B cell (primary cell): ENCODE results near the gene FBXO10. TPM values are rescaled to one million over a fixed set of nuclear protein-coding genes. Genes with fewer than 3 reads are reported as not detected.

Experiments used
- ATAC-seq: fragments of 200-7000 bp; cut with Tn5 transposase; one replicate; pipeline ENCODE4 v1.10.0; 2021; ENCODE audit warnings: low read depth, mild to moderate bottlenecking, moderate number of reproducible peaks, moderate library complexity
- CTCF ChIA-PET: fragments of 350-600 bp; sonication (Branson Sonifier 250); formaldehyde crosslinking; loops from one replicate; lab custom pipeline; 2021; ENCODE audit warnings: antibody characterized with exemption, inconsistent platforms; lab: Charles Lee
- POLR2A ChIA-PET: fragments of 350-600 bp; sonication (Branson Sonifier 250); formaldehyde crosslinking; loops from one replicate; lab custom pipeline; 2021; ENCODE audit warnings: antibody characterized with exemption; lab: Charles Lee
- DNase-seq: peaks from one replicate; pipeline ENCODE4 v3.0.0; 2013
- H2AFZ ChIP-seq: 2 replicates; pipeline ENCODE4 v1.6.1; 2012; ENCODE audit warnings: mild to moderate bottlenecking, low read depth, low read length; ENCODE audit not compliant: insufficient read depth, poor library complexity, severe bottlenecking
- H3K27ac ChIP-seq, 2 donors: 1 replicate in 1 of 2; 2 replicates in 1 of 2; pipeline ENCODE4 v1.5.1; 2012 to 2013; ENCODE audit warnings: low read length in 2 of 2, mild to moderate bottlenecking in 2 of 2, moderate library complexity in 1 of 2
- H3K27me3 ChIP-seq, 4 experiments: fragments of 200-600 bp in 1 of 4; sonication (generic) in 1 of 4; replicated peaks in 1 of 4; 1 replicate in 2 of 4; 2 replicates in 2 of 4; pipeline versions ENCODE4 v1.6.1 to v1.7.0; 2013 to 2016; ENCODE audit warnings: low read length in 3 of 4, mild to moderate bottlenecking in 2 of 4, mixed read lengths in 1 of 4, moderate library complexity in 1 of 4; ENCODE audit not compliant: insufficient read depth in 4 of 4, control insufficient read depth in 3 of 4; ENCODE audit errors: control extremely low read depth in 1 of 4
- H3K36me3 ChIP-seq, 2 experiments: replicated peaks in 1 of 2; 1 replicate in 1 of 2; 2 replicates in 1 of 2; pipeline versions ENCODE4 v1.6.1 to v1.7.1; 2013; ENCODE audit warnings: low read length in 1 of 2; ENCODE audit not compliant: insufficient read depth in 2 of 2, control insufficient read depth in 1 of 2; ENCODE audit errors: control extremely low read depth in 1 of 2, extremely low read depth in 1 of 2
- H3K4me1 ChIP-seq, 2 donors: fragments of 200-600 bp in 1 of 2; sonication (generic) in 1 of 2; 1 replicate in 1 of 2; 2 replicates in 1 of 2; pipeline versions ENCODE4 v1.5.1 to v1.6.1; 2013 to 2017; ENCODE audit warnings: low read length in 2 of 2; ENCODE audit not compliant: control insufficient read depth in 2 of 2, insufficient read depth in 2 of 2
- H3K4me2 ChIP-seq: replicated peaks from 2 replicates; pipeline ENCODE3; 2012; ENCODE audit warnings: mild to moderate bottlenecking, low read depth, low read length; ENCODE audit not compliant: poor library complexity, severe bottlenecking
- H3K4me3 ChIP-seq, 5 experiments: fragments of 200-600 bp in 1 of 5; sonication (generic) in 1 of 5; 1 replicate in 3 of 5; 2 replicates in 2 of 5; pipeline versions ENCODE4 v1.5.1 to v1.7.0; 2011 to 2016; ENCODE audit warnings: low read length in 4 of 5, mild to moderate bottlenecking in 4 of 5, low read depth in 2 of 5, control low read depth in 1 of 5, moderate library complexity in 1 of 5; ENCODE audit not compliant: insufficient read depth in 1 of 5; ENCODE audit errors: control extremely low read depth in 1 of 5, extremely low read depth in 1 of 5
- H3K79me2 ChIP-seq: fragments of 200-600 bp; sonication (generic); one replicate; pipeline ENCODE4 v1.6.0; 2016; ENCODE audit warnings: low read length; ENCODE audit not compliant: control insufficient read depth, insufficient read depth
- H3K9ac ChIP-seq: fragments of 200-600 bp; sonication (generic); 2 replicates; pipeline ENCODE4 v1.6.1; 2017; ENCODE audit warnings: mild to moderate bottlenecking, low read length, moderate library complexity
- H3K9me3 ChIP-seq, 3 donors: one replicate each; pipeline versions ENCODE4 v1.6.1 to v1.7.1; 2013; ENCODE audit warnings: low read length in 2 of 3; ENCODE audit not compliant: control insufficient read depth in 2 of 3, insufficient read depth in 1 of 3; ENCODE audit errors: control extremely low read depth in 1 of 3
- H4K20me1 ChIP-seq: 2 replicates; pipeline ENCODE4 v1.6.0; 2012; ENCODE audit warnings: mild to moderate bottlenecking, low read length; ENCODE audit not compliant: insufficient read depth, control insufficient read depth, poor library complexity, severe bottlenecking
- H3K27ac Mint-ChIP-seq: one replicate; pipeline ENCODE4 v1.8.0; 2021; ENCODE audit warnings: mixed read lengths
- H3K27me3 Mint-ChIP-seq: one replicate; pipeline ENCODE4 v1.8.0; 2021; ENCODE audit warnings: mixed read lengths
- H3K4me1 Mint-ChIP-seq: one replicate; pipeline ENCODE4 v1.8.0; 2021; ENCODE audit warnings: mixed read lengths
- H3K4me3 Mint-ChIP-seq: one replicate; pipeline ENCODE4 v1.8.0; 2021; ENCODE audit warnings: mixed read lengths
- H3K9me3 Mint-ChIP-seq: one replicate; pipeline ENCODE4 v1.8.0; 2022; ENCODE audit warnings: mixed read lengths; ENCODE audit not compliant: insufficient read depth
- EZH2 ChIP-seq: IDR thresholded peaks from 2 replicates; pipeline ENCODE4 v1.6.1; 2012; ENCODE audit warnings: borderline replicate concordance, low read depth, mild to moderate bottlenecking, moderate library complexity, low read length; ENCODE audit not compliant: insufficient read depth, poor library complexity, severe bottlenecking
- WGBS: methylation state at CpG from one replicate; pipeline ENCODE4 v1.1.5; 2013; ENCODE audit warnings: missing lambda C conversion rate; ENCODE audit not compliant: insufficient coverage; 5-methylcytosine and 5-hydroxymethylcytosine counted together
- intact Hi-C: fragments of 100-400 bp; cut with micrococcal nuclease; formaldehyde crosslinking; loops from one replicate; pipeline ENCODE4 v1.10.0; 2022
- polyA plus RNA-seq: library from polyadenylated mRNA; depleted of rRNA; stranded (reverse); fragments of >200 nt; gene quantifications from 2 replicates; pipeline ENCODE4 v1.2.3, GENCODE V29; 2012
- total RNA-seq, 2 donors: library from RNA; stranded (reverse); fragments of 120-200 nt in 1 of 2; gene quantifications; 1 replicate in 1 of 2; 2 replicates in 1 of 2; pipeline versions ENCODE4 v1.2.3 to v1.2.4, GENCODE V29; 2013 to 2022
- TF ChIP-seq, protein P1 (sequence below): fragments of 200-600 bp; IDR thresholded peaks from one replicate; pipeline ENCODE4 v1.8.0; 2022; ENCODE audit warnings: antibody characterized with exemption, mild to moderate bottlenecking

The FBXO10 gene
- total and polyA plus RNA-seq, 2 donors (not counting 1 experiment from before 2014, with no cell fraction given): 18.6 to 67.3 TPM

DNA sequence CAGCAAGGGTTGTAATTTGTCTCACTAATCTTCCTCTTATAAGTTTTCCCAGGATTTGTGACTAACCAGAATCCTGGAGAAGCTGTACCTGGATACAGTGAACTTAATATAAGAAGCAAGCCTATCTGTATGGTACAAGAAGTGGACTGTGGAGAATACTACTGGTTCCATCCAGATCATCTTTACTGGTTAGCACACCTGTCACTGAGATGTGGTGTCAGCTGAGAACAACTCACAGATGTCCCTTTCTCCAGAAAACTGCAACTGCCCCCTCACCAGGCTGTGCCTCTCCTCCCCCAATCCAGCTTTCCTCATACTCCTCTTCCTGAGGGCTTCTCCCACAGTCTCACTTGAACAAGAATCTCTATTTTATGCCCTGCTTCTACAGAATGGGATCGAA is 4.9 kb downstream of the FBXO10 start:
- Mint-ChIP-seq H3K9me3 (no peaks in the 10 kb centered on the region), H3K27ac (no peak overlapping the region), H3K4me3 (no peak overlapping the region), H3K4me1 (peaks cover 66% of the 10 kb centered on the region), H3K27me3 (no peaks in the 10 kb centered on the region)
- POLR2A ChIA-PET: no interaction called here
- H3K36me3 ChIP-seq: peaks cover 0 to 2% of the 10 kb centered on the region in 2 experiments
- H4K20me1 ChIP-seq: no peaks in the 10 kb centered on the region
- CTCF ChIA-PET: no interaction called here
- intact Hi-C loops: no loop called here
- H3K27ac ChIP-seq: no peak overlapping the region
- no peaks in the 10 kb centered on the region for H3K9me3 ChIP-seq
- DNase-seq (no peak), ATAC-seq (no peak)
- H2AFZ ChIP-seq: no peak overlapping the region
- H3K4me3 ChIP-seq: no peak overlapping the region
- no peaks in the 10 kb centered on the region for H3K27me3 ChIP-seq
- H3K79me2 ChIP-seq: peaks cover 63% of the 10 kb centered on the region
- WGBS: no CpG with 5 or more reads among the region's 1 CpG
- H3K4me1 ChIP-seq: peaks cover 33 to 42% of the 10 kb centered on the region in 2 donors
- TF ChIP-seq, protein P1, sequence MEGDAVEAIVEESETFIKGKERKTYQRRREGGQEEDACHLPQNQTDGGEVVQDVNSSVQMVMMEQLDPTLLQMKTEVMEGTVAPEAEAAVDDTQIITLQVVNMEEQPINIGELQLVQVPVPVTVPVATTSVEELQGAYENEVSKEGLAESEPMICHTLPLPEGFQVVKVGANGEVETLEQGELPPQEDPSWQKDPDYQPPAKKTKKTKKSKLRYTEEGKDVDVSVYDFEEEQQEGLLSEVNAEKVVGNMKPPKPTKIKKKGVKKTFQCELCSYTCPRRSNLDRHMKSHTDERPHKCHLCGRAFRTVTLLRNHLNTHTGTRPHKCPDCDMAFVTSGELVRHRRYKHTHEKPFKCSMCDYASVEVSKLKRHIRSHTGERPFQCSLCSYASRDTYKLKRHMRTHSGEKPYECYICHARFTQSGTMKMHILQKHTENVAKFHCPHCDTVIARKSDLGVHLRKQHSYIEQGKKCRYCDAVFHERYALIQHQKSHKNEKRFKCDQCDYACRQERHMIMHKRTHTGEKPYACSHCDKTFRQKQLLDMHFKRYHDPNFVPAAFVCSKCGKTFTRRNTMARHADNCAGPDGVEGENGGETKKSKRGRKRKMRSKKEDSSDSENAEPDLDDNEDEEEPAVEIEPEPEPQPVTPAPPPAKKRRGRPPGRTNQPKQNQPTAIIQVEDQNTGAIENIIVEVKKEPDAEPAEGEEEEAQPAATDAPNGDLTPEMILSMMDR: no peak
- TF ChIP-seq EZH2: no peak
- H3K9ac ChIP-seq: no peak overlapping the region
- H3K4me2 ChIP-seq: no peak overlapping the region

- DNase-seq (no peak), ATAC-seq (no peak)
- peaks cover 0 to 4% of the 10 kb centered on the region in 2 experiments for H3K36me3 ChIP-seq
- TF ChIP-seq EZH2: no peak
- TF ChIP-seq, protein P1: no peak
- H3K4me1 Mint-ChIP-seq: peaks cover 74% of the 10 kb centered on the region
- H3K9me3 Mint-ChIP-seq: peaks cover 10% of the 10 kb centered on the region
- H3K4me3 ChIP-seq: peak overlapping the region in 1 of 5 experiments; percentile 5
- intact Hi-C loops: loop anchor here (5.0 kb wide), 1 partner anchor 79 kb away; the partner anchor contains the start of gene POLR1E
- peak overlapping the region; percentile 79 for H3K27ac Mint-ChIP-seq
- H3K27me3 Mint-ChIP-seq: no peaks in the 10 kb centered on the region
- no CpG with 5 or more reads among the region's 3 CpGs for WGBS
- peak overlapping the region; percentile 68 for H3K4me2 ChIP-seq
- H3K27me3 ChIP-seq: no peaks in the 10 kb centered on the region
- no peak overlapping the region for H3K27ac ChIP-seq
- peaks cover 54 to 68% of the 10 kb centered on the region in 2 donors for H3K4me1 ChIP-seq
- H3K9ac ChIP-seq: no peak overlapping the region
- H3K9me3 ChIP-seq: peaks cover 0 to 17% (median 13%) of the 10 kb centered on the region in 3 donors
- H3K79me2 ChIP-seq: peaks cover 48% of the 10 kb centered on the region
- H4K20me1 ChIP-seq: no peaks in the 10 kb centered on the region
- no peak overlapping the region for H2AFZ ChIP-seq
- POLR2A ChIA-PET: interaction anchor here (0.9 to 2.4 kb wide), 3 partner anchors 9 to 36 kb away, joined by 3 to 20 read pairs (median 9); partner anchors contain the start of gene FBXO10
- CTCF ChIA-PET: interaction anchor here (0.7 to 3.4 kb wide), 7 partner anchors 10 to 38 kb away, joined by 3 to 25 read pairs (median 6); partner anchors contain the start of genes FBXO10 and TOMM5
- H3K4me3 Mint-ChIP-seq: peak overlapping the region; percentile 83
These were observed 9.5 kb downstream of the FBXO10 start for GRCh38 chr9:37566716-37567115.
